Omental fat pad (tissue), 4 donors: Measurements from ENCODE around the gene CCDC47. TPM values are rescaled to one million over a fixed set of nuclear protein-coding genes. Genes with fewer than 3 reads are reported as not detected.

Source experiments
- ATAC-seq: fragments of 150-250 bp; one replicate; pipeline ENCODE4 v1.9.1; 2016; ENCODE audit warnings: mild to moderate bottlenecking, moderate library complexity; ENCODE audit not compliant: low FRiP score
- DNase-seq: peaks from one replicate; pipeline ENCODE4 v3.0.0-alpha.2; 2019; ENCODE audit warnings: low spot score
- total RNA-seq, 4 donors: library from RNA; depleted of rRNA; stranded (reverse); fragments of >200 nt; gene quantifications; one replicate each; pipeline ENCODE4 v1.1.0, GENCODE V29; 2016
- TF ChIP-seq, protein P1 (sequence below), 3 donors: fragments of 450-650 bp; IDR thresholded peaks; one replicate each; pipeline ENCODE4 v1.5.1; 2016 to 2017; ENCODE audit warnings: antibody characterized with exemption in 3 of 3, mild to moderate bottlenecking in 3 of 3, moderate library complexity in 2 of 3

The CCDC47 gene
- total RNA-seq, 4 donors from 2014 or later: 59.2 to 103 (median 62.0) TPM

DNA sequence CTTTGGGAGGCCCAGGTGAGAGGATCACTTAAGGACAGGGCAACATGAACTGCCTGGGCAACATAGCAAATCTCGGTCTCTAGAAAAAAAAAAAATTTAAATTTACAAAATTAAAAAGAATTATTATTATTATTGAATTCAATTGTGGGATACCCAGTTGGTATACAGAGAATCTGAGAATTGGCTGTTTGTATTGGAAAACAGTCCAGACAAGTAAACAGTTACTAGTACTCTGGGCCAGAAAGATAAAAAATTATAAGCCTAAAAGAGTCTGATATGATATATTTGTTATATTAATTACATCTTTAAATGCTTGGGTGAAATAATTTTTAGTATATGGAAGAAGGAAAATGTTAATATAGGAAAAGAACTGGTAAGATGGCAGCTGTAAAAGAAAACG is 15.0 kb downstream of the CCDC47 start:
- TF ChIP-seq, protein P1, sequence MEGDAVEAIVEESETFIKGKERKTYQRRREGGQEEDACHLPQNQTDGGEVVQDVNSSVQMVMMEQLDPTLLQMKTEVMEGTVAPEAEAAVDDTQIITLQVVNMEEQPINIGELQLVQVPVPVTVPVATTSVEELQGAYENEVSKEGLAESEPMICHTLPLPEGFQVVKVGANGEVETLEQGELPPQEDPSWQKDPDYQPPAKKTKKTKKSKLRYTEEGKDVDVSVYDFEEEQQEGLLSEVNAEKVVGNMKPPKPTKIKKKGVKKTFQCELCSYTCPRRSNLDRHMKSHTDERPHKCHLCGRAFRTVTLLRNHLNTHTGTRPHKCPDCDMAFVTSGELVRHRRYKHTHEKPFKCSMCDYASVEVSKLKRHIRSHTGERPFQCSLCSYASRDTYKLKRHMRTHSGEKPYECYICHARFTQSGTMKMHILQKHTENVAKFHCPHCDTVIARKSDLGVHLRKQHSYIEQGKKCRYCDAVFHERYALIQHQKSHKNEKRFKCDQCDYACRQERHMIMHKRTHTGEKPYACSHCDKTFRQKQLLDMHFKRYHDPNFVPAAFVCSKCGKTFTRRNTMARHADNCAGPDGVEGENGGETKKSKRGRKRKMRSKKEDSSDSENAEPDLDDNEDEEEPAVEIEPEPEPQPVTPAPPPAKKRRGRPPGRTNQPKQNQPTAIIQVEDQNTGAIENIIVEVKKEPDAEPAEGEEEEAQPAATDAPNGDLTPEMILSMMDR (IDR thresholded peaks at IDR 0.05): no peak
- no peak for DNase-seq
- no peak for ATAC-seq

DNA sequence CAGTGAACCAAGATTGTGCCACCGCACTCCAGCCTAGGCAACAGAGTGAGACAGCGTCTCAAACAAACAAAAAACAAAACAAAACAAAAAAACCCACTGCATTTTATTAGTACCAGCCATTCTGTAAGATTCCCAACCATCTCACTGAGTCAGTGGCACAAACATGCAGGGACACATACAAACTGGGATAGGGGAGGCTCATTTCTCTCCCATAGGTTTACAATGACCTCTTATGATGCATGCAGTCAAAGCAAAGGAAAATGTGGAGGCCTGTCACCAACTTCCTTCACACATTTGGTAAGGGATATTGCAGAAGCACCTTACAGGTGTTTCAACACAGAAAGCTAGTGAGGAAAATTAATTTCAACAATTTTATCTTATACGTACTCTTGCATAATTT is 19.4 kb downstream of the CCDC47 start:
- TF ChIP-seq, protein P1 (IDR thresholded peaks at IDR 0.05): no peak
- no peak for ATAC-seq
- DNase-seq: no peak

DNA sequence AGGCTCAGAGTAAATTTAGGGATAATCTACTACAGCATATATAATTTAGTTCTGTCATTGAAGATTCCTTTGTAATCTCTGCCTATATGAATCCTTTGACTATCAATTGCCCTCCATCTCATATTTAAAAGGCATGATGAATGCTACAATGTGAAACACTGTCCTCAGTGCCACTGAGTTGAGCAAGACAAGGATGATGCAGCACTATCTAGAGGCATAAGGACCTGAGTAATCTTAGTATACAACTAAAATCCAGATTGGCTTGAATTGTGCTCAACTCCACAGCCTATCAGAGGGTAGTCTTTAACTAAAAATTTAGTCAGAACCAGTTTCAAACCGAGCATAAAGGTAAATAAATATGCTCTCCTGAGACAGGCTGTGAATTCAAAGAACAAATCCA is 20.2 kb downstream of the CCDC47 start:
- ATAC-seq (no peak), DNase-seq (no peak)
- TF ChIP-seq, protein P1 (IDR thresholded peaks at IDR 0.05): no peak

DNA sequence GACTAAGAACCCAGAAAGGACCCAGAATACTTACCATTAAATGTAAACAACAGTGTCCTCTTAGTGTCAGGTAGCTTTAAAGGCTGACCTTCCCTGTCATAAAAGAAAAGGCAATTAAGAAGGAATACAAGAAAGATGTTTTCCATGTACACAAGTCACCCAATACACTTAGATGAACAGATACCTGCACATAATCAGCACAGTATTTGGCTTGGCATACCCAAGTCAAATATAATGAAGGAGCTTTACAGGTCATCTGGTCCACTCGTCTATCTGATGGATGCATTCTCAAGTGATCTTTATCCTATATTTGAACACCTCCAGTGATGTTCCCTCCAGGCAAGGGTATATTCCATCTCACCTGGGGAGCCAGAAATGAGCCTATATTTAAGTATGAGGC is 20.7 kb downstream of the CCDC47 start:
- ATAC-seq: no peak
- TF ChIP-seq, protein P1 (IDR thresholded peaks at IDR 0.05): no peak

DNA sequence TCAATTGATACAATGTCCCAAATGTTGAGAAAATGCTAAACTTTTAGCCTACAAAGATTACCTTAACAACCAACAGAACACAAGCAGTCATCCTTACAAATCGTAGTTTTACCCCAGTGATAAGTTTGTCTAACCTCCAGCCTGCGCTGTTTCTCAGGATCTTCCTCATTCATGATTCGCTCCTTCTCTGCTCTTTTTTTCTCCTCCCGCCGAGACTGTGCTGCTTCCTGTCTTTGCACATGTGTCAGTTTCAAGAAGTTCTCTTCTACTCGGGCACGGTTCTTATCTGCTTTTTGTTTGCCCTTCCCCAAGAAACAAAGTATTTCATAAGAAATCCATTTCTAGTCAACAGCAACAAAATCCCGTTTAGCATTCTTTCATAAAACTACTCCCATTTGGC is 21.6 kb downstream of the CCDC47 start:
- DNase-seq: no peak
- ATAC-seq: no peak
- TF ChIP-seq, protein P1 (IDR thresholded peaks at IDR 0.05): no peak

More for the DNA sequence above, 20.7 kb downstream of the CCDC47 start:
- no peak for DNase-seq

DNA sequence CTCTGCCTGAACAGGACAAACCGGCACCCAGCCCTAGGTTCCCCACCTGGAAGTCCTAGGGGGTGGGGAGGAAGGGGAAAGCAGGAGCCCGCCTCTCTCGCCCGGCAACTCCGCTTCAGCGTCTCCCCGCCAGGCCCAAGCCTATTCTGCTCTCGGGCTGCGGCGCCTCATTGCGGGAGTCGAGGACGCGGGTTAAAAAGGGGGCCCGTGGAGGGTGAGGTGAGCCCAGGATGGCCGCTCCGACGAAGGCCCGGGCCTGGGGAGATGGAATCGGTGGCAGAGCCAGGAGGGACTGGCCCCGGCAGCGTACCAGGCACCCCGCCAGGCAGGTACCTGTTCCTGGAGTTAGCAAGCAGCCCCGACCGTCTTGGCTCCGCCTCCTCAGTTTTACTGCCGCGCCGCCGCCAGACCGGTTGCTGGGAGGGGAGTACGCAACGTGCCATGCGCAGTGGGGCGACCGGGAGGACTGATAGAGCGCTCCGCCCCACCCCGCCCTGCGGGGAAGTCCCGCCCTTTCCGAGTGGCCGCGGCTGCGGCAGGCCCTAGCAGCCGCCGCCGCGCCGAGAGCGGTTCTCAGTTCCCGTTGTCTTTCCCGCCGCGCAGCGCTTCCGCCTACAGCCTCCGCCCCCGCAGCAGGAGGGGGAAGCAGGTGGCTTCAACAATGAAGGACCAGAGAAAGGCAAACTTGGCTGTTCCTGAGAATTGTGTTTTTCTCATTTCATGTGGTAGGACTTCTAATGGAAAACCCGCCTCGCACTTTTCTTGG is 31.8 kb downstream of the CCDC47 start, which contains the start of gene STRADA:
Gene STRADA (minus strand): TSS at position 392 of the 766 bp plus-strand sequence. CDS start 13,430 bp downstream, outside the sequence.
- ATAC-seq: peak; percentile 99
- TF ChIP-seq, protein P1 (IDR thresholded peaks at IDR 0.05): no peak
- DNase-seq: peak; percentile 89

DNA sequence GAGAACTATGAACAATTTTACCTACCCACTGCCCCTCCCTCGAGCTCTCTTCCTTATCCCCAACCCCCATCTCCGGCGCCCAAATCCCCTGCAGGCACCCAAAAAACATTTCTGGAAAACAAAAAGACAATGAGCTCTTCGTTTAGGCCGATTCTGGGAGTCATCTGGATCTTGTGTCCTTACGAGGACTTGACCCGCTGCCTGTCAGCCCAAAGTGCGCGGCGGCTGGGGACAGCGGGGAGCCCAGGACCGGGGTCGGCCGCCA is 32.3 kb downstream of the CCDC47 start:
- peak; percentile 34 for ATAC-seq
- peak; percentile 34 for DNase-seq
- TF ChIP-seq, protein P1 (IDR thresholded peaks at IDR 0.05): no peak
